ENCODE measurements around the gene NF2.

NF2 gene

GRCh38 chr22:29710193-29710592 lies 106.8 kb downstream of the NF2 start:
- TF ChIP-seq CTCF (IDR thresholded peaks at IDR 0.05; ENCODE audit: low read depth, low read length) = no peak
- in situ Hi-C loops (cut with HindIII; ENCODE audit: low sequenced_read_pairs) = no loop called here
- H3K4me3 ChIP-seq (ENCODE audit: low read depth, low read length) = no peak overlapping the region
- no peak for DNase-seq (ENCODE audit: low read depth, low spot score)

- TF ChIP-seq CTCF (IDR thresholded peaks at IDR 0.05; ENCODE audit: low read depth, low read length) = no peak
- H3K4me3 ChIP-seq (ENCODE audit: low read depth, low read length) = no peak overlapping the region
- DNase-seq (ENCODE audit: low read depth, low spot score) = no peak
- in situ Hi-C loops (cut with HindIII; ENCODE audit: low sequenced_read_pairs) = no loop called here
These were observed 107.6 kb downstream of the NF2 start for GRCh38 chr22:29710922-29711593.

- in situ Hi-C loops (cut with HindIII; ENCODE audit: low sequenced_read_pairs) = no loop called here
- DNase-seq (ENCODE audit: low read depth, low spot score) = no peak
- no peak for TF ChIP-seq CTCF (IDR thresholded peaks at IDR 0.05; ENCODE audit: low read depth, low read length)
- no peak overlapping the region for H3K4me3 ChIP-seq (ENCODE audit: low read depth, low read length)
These were observed 108.7 kb downstream of the NF2 start for GRCh38 chr22:29712119-29712518.

GRCh38 chr22:29713156-29713727 lies 109.8 kb downstream of the NF2 start:
- no peak for TF ChIP-seq CTCF (IDR thresholded peaks at IDR 0.05; ENCODE audit: low read depth, low read length)
- in situ Hi-C loops (cut with HindIII; ENCODE audit: low sequenced_read_pairs) = no loop called here
- no peak for DNase-seq (ENCODE audit: low read depth, low spot score)
- H3K4me3 ChIP-seq (ENCODE audit: low read depth, low read length) = no peak overlapping the region

- in situ Hi-C loops (cut with HindIII; ENCODE audit: low sequenced_read_pairs) = no loop called here
- H3K4me3 ChIP-seq (ENCODE audit: low read depth, low read length) = no peak overlapping the region
- no peak for DNase-seq (ENCODE audit: low read depth, low spot score)
- no peak for TF ChIP-seq CTCF (IDR thresholded peaks at IDR 0.05; ENCODE audit: low read depth, low read length)
These were observed 111.8 kb downstream of the NF2 start for GRCh38 chr22:29715240-29715639.

- in situ Hi-C loops (cut with HindIII; ENCODE audit: low sequenced_read_pairs) = no loop called here
- DNase-seq (ENCODE audit: low read depth, low spot score) = no peak
- no peak for TF ChIP-seq CTCF (IDR thresholded peaks at IDR 0.05; ENCODE audit: low read depth, low read length)
- H3K4me3 ChIP-seq (ENCODE audit: low read depth, low read length) = no peak overlapping the region
These were observed 112.3 kb downstream of the NF2 start for GRCh38 chr22:29715705-29716104.

Data from astrocyte of the spinal cord (primary cell).